PC-3 (cell line): ENCODE data around the gene SH3PXD2A. TPM values are rescaled to one million over a fixed set of nuclear protein-coding genes. Genes with fewer than 3 reads are reported as not detected.

ENCODE experiments used
- ATAC-seq: fragments of 200-7000 bp; cut with Tn5 transposase; 2 replicates; pipeline ENCODE4 v1.9.1; 2020; ENCODE audit warnings: mild to moderate bottlenecking, moderate library complexity
- BruUV-seq: library from RNA; stranded (reverse); fragments of 400-500 nt; replicated peaks from 2 replicates; lab custom pipeline; 2021; lab: Mats Ljungman, UMichigan
- CTCF ChIA-PET: fragments of 300-600 bp; sonication (Branson Sonifier 250); formaldehyde crosslinking; loops from one replicate; lab custom pipeline; 2022; ENCODE audit warnings: antibody characterized with exemption; lab: Charles Lee
- POLR2A ChIA-PET: fragments of 300-600 bp; sonication (Branson Sonifier 250); formaldehyde crosslinking; loops from one replicate; lab custom pipeline; 2022; ENCODE audit warnings: antibody characterized with exemption; ENCODE audit not compliant: unreplicated experiment; lab: Charles Lee
- DNase-seq: peaks from one replicate; pipeline ENCODE4 v3.0.0-alpha.2; 2015
- H2AFZ ChIP-seq: fragments of 300-600 bp; sonication (generic); 2 replicates; pipeline ENCODE4 v1.6.0; 2016; ENCODE audit warnings: antibody characterized with exemption, low read length
- H3F3A ChIP-seq: fragments of 300-600 bp; sonication (generic); one replicate; pipeline ENCODE4 v1.6.0; 2017; ENCODE audit warnings: antibody characterized with exemption, low read length, control low read depth, mild to moderate bottlenecking; ENCODE audit not compliant: unreplicated experiment
- H3K27ac ChIP-seq: fragments of 300-600 bp; sonication (generic); 2 replicates; pipeline ENCODE4 v1.5.1; 2016; ENCODE audit warnings: mild to moderate bottlenecking, low read length
- H3K27me3 ChIP-seq: fragments of 300-600 bp; sonication (generic); 2 replicates; pipeline ENCODE4 v1.6.1; 2016; ENCODE audit warnings: low read length, mixed read lengths
- H3K36me3 ChIP-seq: fragments of 300-600 bp; sonication (generic); 2 replicates; pipeline ENCODE4 v1.6.1; 2016; ENCODE audit warnings: low read depth, mixed run types, low read length, mixed read lengths
- H3K4me1 ChIP-seq: fragments of 300-600 bp; sonication (generic); 2 replicates; pipeline ENCODE4 v1.5.1; 2016; ENCODE audit warnings: low read length; ENCODE audit not compliant: insufficient read depth
- H3K4me2 ChIP-seq: fragments of 300-600 bp; sonication (generic); 2 replicates; pipeline ENCODE4 v1.6.0; 2016; ENCODE audit warnings: low read length
- H3K4me3 ChIP-seq: fragments of 300-600 bp; sonication (generic); 2 replicates; pipeline ENCODE4 v1.5.1; 2016; ENCODE audit warnings: mild to moderate bottlenecking, low read length, mixed read lengths
- H3K79me2 ChIP-seq: fragments of 300-600 bp; sonication (generic); 2 replicates; pipeline ENCODE4 v1.6.1; 2017; ENCODE audit warnings: low read length, mixed read lengths
- H3K9ac ChIP-seq: fragments of 300-600 bp; sonication (generic); 2 replicates; pipeline ENCODE4 v1.6.0; 2016; ENCODE audit warnings: mild to moderate bottlenecking, low read length
- H3K9me2 ChIP-seq: fragments of 300-600 bp; sonication (generic); replicated peaks from 2 replicates; pipeline ENCODE4 v1.6.1; 2016; ENCODE audit warnings: mixed run types, low read length, mixed read lengths
- H3K9me3 ChIP-seq: fragments of 300-600 bp; sonication (generic); 2 replicates; pipeline ENCODE4 v1.6.1; 2016; ENCODE audit warnings: low read length, mixed read lengths
- H4K20me1 ChIP-seq: fragments of 300-600 bp; sonication (generic); 2 replicates; pipeline ENCODE4 v1.6.1; 2016; ENCODE audit warnings: low read length, mixed read lengths
- CTCF ChIP-seq: fragments of 300-600 bp; sonication (generic); conservative IDR thresholded peaks from 2 replicates; pipeline ENCODE4 v1.5.1; 2017; ENCODE audit warnings: antibody characterized with exemption, low read depth, mild to moderate bottlenecking, low read length
- EZH2 ChIP-seq: fragments of 300-600 bp; sonication (generic); IDR thresholded peaks from one replicate; pipeline ENCODE4 v1.6.1; 2017; ENCODE audit warnings: antibody characterized with exemption, mild to moderate bottlenecking, low read length; ENCODE audit not compliant: unreplicated experiment
- EZH2phosphoT487 ChIP-seq: fragments of 300-600 bp; sonication (generic); IDR thresholded peaks from 2 replicates; pipeline ENCODE4 v1.6.1; 2018; ENCODE audit warnings: mild to moderate bottlenecking, antibody characterized with exemption, low read length, borderline replicate concordance
- intact Hi-C: fragments of 100-400 bp; cut with micrococcal nuclease; formaldehyde crosslinking; loops from 2 replicates; pipeline ENCODE4 v1.9.0; 2023
- total RNA-seq: library from RNA; depleted of rRNA; stranded (reverse); fragments of >200 nt; gene quantifications from 2 replicates; pipeline ENCODE4 v1.2.3, GENCODE V29; 2014

The SH3PXD2A gene
- total RNA-seq, 1 experiment from 2014 or later: 3.4 TPM

- H3K4me2 ChIP-seq: no peak overlapping the region
Observed at GRCh38 chr10:103556383-103557007, 298.9 kb downstream of the SH3PXD2A start.

GRCh38 chr10:103555712-103556111, 299.7 kb downstream of the SH3PXD2A start:
- Histone ChIP-seq H3K9ac (no peak overlapping the region), H3K27me3 (no peaks in the 10 kb centered on the region)
- CTCF ChIA-PET: no interaction called here

More at GRCh38 chr10:103556383-103557007, 298.9 kb downstream of the SH3PXD2A start:
- ATAC-seq (no peak), DNase-seq (no peak)
- H3K4me1 ChIP-seq: no peaks in the 10 kb centered on the region; the same call in 1 of the 2 replicates
- no peaks in the 10 kb centered on the region for H3K27me3 ChIP-seq
- TF ChIP-seq EZH2 (no peak), CTCF (no peak), EZH2phosphoT487 (no peak)
- H3K4me3 ChIP-seq: no peak overlapping the region
- H3F3A ChIP-seq: no peaks in the 10 kb centered on the region
- intact Hi-C loops: no loop called here
- no peaks in the 10 kb centered on the region for H3K79me2 ChIP-seq
- H3K36me3 ChIP-seq: no peaks in the 10 kb centered on the region
- H4K20me1 ChIP-seq: no peaks in the 10 kb centered on the region
- ChIA-PET POLR2A (no interaction called here), CTCF (no interaction called here)
- no TSS peak for BruUV-seq
- H3K27ac ChIP-seq: no peak overlapping the region
- no peaks in the 10 kb centered on the region for H3K9me3 ChIP-seq
- H2AFZ ChIP-seq: no peak overlapping the region
- H3K9ac ChIP-seq: no peak overlapping the region
- no peaks in the 10 kb centered on the region for H3K9me2 ChIP-seq

More at GRCh38 chr10:103555712-103556111, 299.7 kb downstream of the SH3PXD2A start:
- Histone ChIP-seq H3K4me3 (peak overlapping the region; percentile 57), H3K36me3 (no peaks in the 10 kb centered on the region), H3K79me2 (no peaks in the 10 kb centered on the region), H3F3A (no peaks in the 10 kb centered on the region), H3K9me3 (no peaks in the 10 kb centered on the region), H3K4me2 (peak overlapping the region; percentile 72), H2AFZ (no peak overlapping the region), H3K9me2 (no peaks in the 10 kb centered on the region), H4K20me1 (no peaks in the 10 kb centered on the region), H3K27ac (no peak overlapping the region), H3K4me1 (no peaks in the 10 kb centered on the region; the same call in 1 of the 2 replicates)
- intact Hi-C loops: no loop called here
- POLR2A ChIA-PET: no interaction called here
- no peak for DNase-seq
- ATAC-seq: no peak
- BruUV-seq: no TSS peak
- TF ChIP-seq EZH2: no peak
- TF ChIP-seq CTCF: no peak
